ENCODE results near the gene TARBP1. TPM values are rescaled to one million over a fixed set of nuclear protein-coding genes. Genes with fewer than 3 reads are reported as not detected.
A peak's percentile ranks its signal among the peaks of the same experiment; 100 is the strongest.

TARBP1 gene
- total RNA-seq, 6 experiments from 2014 or later, result 8.1 to 12.8 (median 11.0) TPM

DNA sequence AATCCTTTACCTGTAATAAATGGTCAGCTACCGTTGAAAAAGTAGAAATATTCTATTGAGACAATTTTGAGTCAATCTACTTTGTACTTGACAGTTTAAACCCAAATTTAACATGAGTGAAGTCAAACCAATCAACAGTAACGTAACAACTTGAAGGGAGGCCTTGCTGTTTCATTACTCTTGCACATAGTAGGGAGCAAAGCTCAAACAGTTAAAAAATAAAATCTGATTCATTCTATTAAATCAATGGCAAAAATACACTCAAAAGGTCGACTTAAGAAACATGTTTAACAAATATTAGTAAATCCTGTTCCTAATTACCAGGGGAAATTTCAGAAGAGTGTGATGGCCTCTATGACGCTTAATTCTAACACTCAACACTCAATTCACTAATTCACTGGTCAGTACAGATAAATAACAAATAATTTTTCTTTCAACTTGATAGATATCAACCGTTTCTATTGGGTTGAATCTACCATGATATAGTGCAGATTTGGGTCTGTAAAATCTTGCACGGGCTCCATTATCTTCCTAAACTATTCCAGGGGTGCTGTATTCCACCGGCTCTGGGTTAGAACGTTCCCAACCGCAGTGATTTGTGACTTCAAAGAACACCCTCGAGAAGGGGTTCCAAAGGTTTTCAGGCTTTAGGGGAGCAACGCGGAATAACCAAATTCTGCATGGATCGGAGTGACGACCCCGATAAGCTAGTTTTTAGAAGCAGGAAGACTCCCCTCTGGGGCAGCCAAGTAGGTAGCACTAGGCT is 1.4 kb downstream of the TARBP1 start:
- H3K4me1 Mint-ChIP-seq (ENCODE audit: low read depth), result peaks cover 40% of the 10 kb centered on the region
- DNase-seq, result no peak
- peak overlapping the region; percentile 86 for H3K4me3 Mint-ChIP-seq
- no peaks in the 10 kb centered on the region for H3K9me3 Mint-ChIP-seq
- H3K27ac Mint-ChIP-seq, result peak overlapping the region; percentile 59
- no peaks in the 10 kb centered on the region for H3K36me3 Mint-ChIP-seq (ENCODE audit: low read depth)
- TF ChIP-seq, protein P1, sequence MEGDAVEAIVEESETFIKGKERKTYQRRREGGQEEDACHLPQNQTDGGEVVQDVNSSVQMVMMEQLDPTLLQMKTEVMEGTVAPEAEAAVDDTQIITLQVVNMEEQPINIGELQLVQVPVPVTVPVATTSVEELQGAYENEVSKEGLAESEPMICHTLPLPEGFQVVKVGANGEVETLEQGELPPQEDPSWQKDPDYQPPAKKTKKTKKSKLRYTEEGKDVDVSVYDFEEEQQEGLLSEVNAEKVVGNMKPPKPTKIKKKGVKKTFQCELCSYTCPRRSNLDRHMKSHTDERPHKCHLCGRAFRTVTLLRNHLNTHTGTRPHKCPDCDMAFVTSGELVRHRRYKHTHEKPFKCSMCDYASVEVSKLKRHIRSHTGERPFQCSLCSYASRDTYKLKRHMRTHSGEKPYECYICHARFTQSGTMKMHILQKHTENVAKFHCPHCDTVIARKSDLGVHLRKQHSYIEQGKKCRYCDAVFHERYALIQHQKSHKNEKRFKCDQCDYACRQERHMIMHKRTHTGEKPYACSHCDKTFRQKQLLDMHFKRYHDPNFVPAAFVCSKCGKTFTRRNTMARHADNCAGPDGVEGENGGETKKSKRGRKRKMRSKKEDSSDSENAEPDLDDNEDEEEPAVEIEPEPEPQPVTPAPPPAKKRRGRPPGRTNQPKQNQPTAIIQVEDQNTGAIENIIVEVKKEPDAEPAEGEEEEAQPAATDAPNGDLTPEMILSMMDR (IDR thresholded peaks at IDR 0.05), result no peak
- H3K27me3 Mint-ChIP-seq (ENCODE audit: insufficient read depth), result peaks cover 2% of the 10 kb centered on the region

- H3K27ac Mint-ChIP-seq, result no peak overlapping the region
Observed at GRCh38 chr1:234476172-234476571, 2.8 kb downstream of the TARBP1 start.

DNA sequence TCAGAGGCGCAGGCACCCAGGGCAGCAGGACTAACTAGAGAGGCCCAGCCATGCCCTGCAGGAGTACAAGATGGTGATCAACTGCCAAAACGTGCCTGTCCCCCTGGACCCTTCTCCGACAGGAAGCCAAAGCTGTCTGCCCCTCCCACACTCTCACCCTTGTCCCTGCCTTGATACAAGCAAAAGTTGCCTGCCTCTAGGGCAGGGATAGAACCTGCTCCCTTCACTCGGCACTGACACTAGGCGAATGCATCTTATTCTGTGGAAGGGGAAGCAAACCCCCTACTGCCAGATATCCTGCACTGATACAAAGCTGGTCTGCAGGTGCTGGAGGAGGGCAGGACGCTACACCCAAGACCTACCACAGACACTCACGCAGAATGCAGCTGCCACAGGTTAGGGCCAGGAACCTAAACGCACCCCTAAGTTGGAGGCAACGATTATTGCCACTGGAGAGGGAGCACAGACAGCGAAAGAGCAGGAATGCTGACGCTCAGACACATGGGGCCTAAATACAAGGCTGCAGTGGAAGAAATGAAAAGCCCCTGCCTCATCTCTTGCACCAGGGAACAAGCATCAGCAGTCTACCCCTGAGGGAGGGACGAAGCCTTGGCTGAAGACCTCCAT is 3.7 kb downstream of the TARBP1 start:
- Mint-ChIP-seq H3K27ac (no peak overlapping the region), H3K4me3 (no peak overlapping the region), H3K4me1 (ENCODE audit: low read depth) (peaks cover 40% of the 10 kb centered on the region), H3K36me3 (ENCODE audit: low read depth) (no peaks in the 10 kb centered on the region), H3K27me3 (ENCODE audit: insufficient read depth) (no peaks in the 10 kb centered on the region; the same call in 1 of the 2 replicates), H3K9me3 (no peaks in the 10 kb centered on the region)
- TF ChIP-seq, protein P1 (IDR thresholded peaks at IDR 0.05), result no peak
- no peak for DNase-seq

More at GRCh38 chr1:234476172-234476571, 2.8 kb downstream of the TARBP1 start:
- peaks cover 40% of the 10 kb centered on the region for H3K4me1 Mint-ChIP-seq (ENCODE audit: low read depth)
- no peaks in the 10 kb centered on the region; the same call in 1 of the 2 replicates for H3K27me3 Mint-ChIP-seq (ENCODE audit: insufficient read depth)
- TF ChIP-seq, protein P1 (IDR thresholded peaks at IDR 0.05), result no peak
- no peak for DNase-seq
- H3K4me3 Mint-ChIP-seq, result no peak overlapping the region
- no peaks in the 10 kb centered on the region for H3K9me3 Mint-ChIP-seq
- H3K36me3 Mint-ChIP-seq (ENCODE audit: low read depth), result no peaks in the 10 kb centered on the region

GRCh38 chr1:234474375-234474774 is 4.6 kb downstream of the TARBP1 start:
- no peak overlapping the region for H3K27ac Mint-ChIP-seq
- H3K9me3 Mint-ChIP-seq, result no peaks in the 10 kb centered on the region
- H3K36me3 Mint-ChIP-seq (ENCODE audit: low read depth), result no peaks in the 10 kb centered on the region
- peaks cover 39% of the 10 kb centered on the region for H3K4me1 Mint-ChIP-seq (ENCODE audit: low read depth)
- TF ChIP-seq, protein P1 (IDR thresholded peaks at IDR 0.05), result no peak
- H3K27me3 Mint-ChIP-seq (ENCODE audit: insufficient read depth), result no peaks in the 10 kb centered on the region; the same call in 1 of the 2 replicates
- no peak for DNase-seq
- no peak overlapping the region for H3K4me3 Mint-ChIP-seq

- Mint-ChIP-seq H3K27me3 (ENCODE audit: insufficient read depth) (no peaks in the 10 kb centered on the region; the same call in 1 of the 2 replicates), H3K4me1 (ENCODE audit: low read depth) (peaks cover 36% of the 10 kb centered on the region), H3K36me3 (ENCODE audit: low read depth) (0 out of 2 replicates have a peak, but pooled peaks cover 5% of the 10 kb centered on the region), H3K27ac (no peak overlapping the region), H3K9me3 (no peaks in the 10 kb centered on the region), H3K4me3 (no peak overlapping the region)
- TF ChIP-seq, protein P1 (IDR thresholded peaks at IDR 0.05), result no peak
- DNase-seq, result no peak
Observed at GRCh38 chr1:234473118-234473517, 5.9 kb downstream of the TARBP1 start.
